ENCODE results near the gene USP48. TPM values are rescaled to one million over a fixed set of nuclear protein-coding genes. Genes with fewer than 3 reads are reported as not detected.
A peak's percentile ranks its signal among the peaks of the same experiment; 100 is the strongest.
"Not testable (repeated sequence)": the region's sequence is repeated elsewhere in the genome, so short reads cannot be mapped to it uniquely, and the experiment has no call there.

Gene USP48
- total RNA-seq, 2 experiments from 2014 or later = 72.1 to 72.4 TPM

DNA sequence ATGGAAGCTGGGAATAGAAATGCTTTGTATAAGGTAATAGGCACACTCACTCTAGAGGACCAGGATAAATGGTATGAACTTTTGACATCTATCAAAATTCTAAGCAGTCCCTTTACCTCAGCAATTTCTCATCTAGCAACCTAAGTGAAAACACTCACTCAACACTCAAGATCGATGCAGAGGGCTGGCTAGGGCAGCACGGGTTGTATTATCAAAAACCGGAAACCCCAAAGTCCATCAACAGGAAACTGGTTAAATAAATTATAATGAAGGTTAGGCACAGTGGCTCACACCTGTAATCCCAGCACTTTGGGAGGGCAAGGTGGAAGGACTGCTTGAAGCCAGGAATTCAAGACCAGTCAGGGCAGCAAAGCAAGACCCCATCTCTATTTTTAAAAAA, 9.4 kb downstream of the USP48 start:
- DNase-seq = peak; percentile 44
- intact Hi-C loops (cut with micrococcal nuclease) = no loop called here
- POLR2A ChIA-PET = interaction anchor here (1.6 kb wide), 1 partner anchor 251 kb away, joined by 3 read pairs; no protein-coding TSS in a partner anchor
- peak; percentile 73 for ATAC-seq
- Mint-ChIP-seq H3K9me3 (no peaks in the 10 kb centered on the region), H3K4me1 (ENCODE audit: low read depth) (peaks cover 40% of the 10 kb centered on the region), H3K27me3 (no peaks in the 10 kb centered on the region), H3K4me3 (no peak overlapping the region), H3K36me3 (ENCODE audit: low read depth) (peaks cover 17% of the 10 kb centered on the region), H3K27ac (no peak overlapping the region)
- no peak for TF ChIP-seq CTCF (IDR thresholded peaks at IDR 0.05)
- CTCF ChIA-PET = no interaction called here

GRCh38 chr1:21771672-21772071, 11.3 kb downstream of the USP48 start:
- H3K4me1 Mint-ChIP-seq (ENCODE audit: low read depth) = peaks cover 36% of the 10 kb centered on the region
- H3K27ac Mint-ChIP-seq; H3K4me3 Mint-ChIP-seq; ATAC-seq; POLR2A ChIA-PET; H3K27me3 Mint-ChIP-seq; intact Hi-C loops (cut with micrococcal nuclease); H3K36me3 Mint-ChIP-seq (ENCODE audit: low read depth); H3K9me3 Mint-ChIP-seq; DNase-seq; CTCF ChIA-PET: not testable (repeated sequence)

DNA sequence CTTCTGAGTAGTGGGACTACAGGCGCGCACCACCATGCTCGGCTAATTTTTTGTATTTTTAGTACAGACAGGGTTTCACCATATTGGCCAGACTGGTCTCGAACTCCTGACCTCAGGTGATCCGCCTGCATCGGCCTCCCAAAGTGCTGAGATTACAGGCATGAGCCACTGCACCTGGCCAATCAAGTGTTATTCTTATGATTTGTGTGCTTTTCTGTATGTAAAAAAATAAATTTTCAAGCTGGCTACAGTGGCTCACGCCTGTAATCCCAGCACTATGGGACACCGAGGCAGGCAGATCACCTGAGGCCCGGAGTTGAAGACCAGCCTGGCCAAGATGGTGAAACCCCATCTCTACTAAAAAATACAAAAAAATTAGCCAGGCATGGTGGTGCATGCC, 12.3 kb downstream of the USP48 start:
- CTCF ChIA-PET; DNase-seq; H3K27ac Mint-ChIP-seq; POLR2A ChIA-PET; H3K9me3 Mint-ChIP-seq; H3K4me3 Mint-ChIP-seq; intact Hi-C loops (cut with micrococcal nuclease); ATAC-seq; H3K36me3 Mint-ChIP-seq (ENCODE audit: low read depth); H3K27me3 Mint-ChIP-seq: not testable (repeated sequence)
- peaks cover 37% of the 10 kb centered on the region for H3K4me1 Mint-ChIP-seq (ENCODE audit: low read depth)

GRCh38 chr1:21770201-21770600, 12.7 kb downstream of the USP48 start:
- no peak overlapping the region for H3K27ac Mint-ChIP-seq
- TF ChIP-seq CTCF (IDR thresholded peaks at IDR 0.05) = no peak
- H3K27me3 Mint-ChIP-seq = no peaks in the 10 kb centered on the region
- H3K4me3 Mint-ChIP-seq = no peak overlapping the region
- ChIA-PET CTCF (no interaction called here), POLR2A (no interaction called here)
- H3K4me1 Mint-ChIP-seq (ENCODE audit: low read depth) = peaks cover 37% of the 10 kb centered on the region
- intact Hi-C loops (cut with micrococcal nuclease) = no loop called here
- H3K9me3 Mint-ChIP-seq = no peaks in the 10 kb centered on the region
- no peak for ATAC-seq
- peaks cover 9% of the 10 kb centered on the region for H3K36me3 Mint-ChIP-seq (ENCODE audit: low read depth)
- no peak for DNase-seq

- POLR2A ChIA-PET = interaction anchor here (1.1 to 1.7 kb wide), 3 partner anchors 13 to 16 kb away, joined by 4 to 5 read pairs (median 4); partner anchors contain the start of gene USP48
- intact Hi-C loops (cut with micrococcal nuclease); CTCF ChIA-PET; H3K27me3 Mint-ChIP-seq; ATAC-seq; H3K9me3 Mint-ChIP-seq; DNase-seq; H3K4me3 Mint-ChIP-seq: not testable (repeated sequence)
- Mint-ChIP-seq H3K27ac (peak overlapping the region; percentile 20), H3K36me3 (ENCODE audit: low read depth) (peaks cover 11% of the 10 kb centered on the region), H3K4me1 (ENCODE audit: low read depth) (peaks cover 48% of the 10 kb centered on the region)
Observed at GRCh38 chr1:21767106-21767505, 15.8 kb downstream of the USP48 start.

- H3K27ac Mint-ChIP-seq = peak overlapping the region; percentile 57
- H3K27me3 Mint-ChIP-seq = no peaks in the 10 kb centered on the region
- DNase-seq (no peak), ATAC-seq (peak; percentile 71)
- H3K4me1 Mint-ChIP-seq (ENCODE audit: low read depth) = peaks cover 54% of the 10 kb centered on the region
- no peak for TF ChIP-seq CTCF (IDR thresholded peaks at IDR 0.05)
- peaks cover 10% of the 10 kb centered on the region for H3K36me3 Mint-ChIP-seq (ENCODE audit: low read depth)
- H3K4me3 Mint-ChIP-seq = no peak overlapping the region
- ChIA-PET POLR2A (interaction anchor here (0.6 to 1.7 kb wide), 2 partner anchors 12 to 16 kb away, joined by 4 to 5 read pairs; partner anchors contain the start of gene USP48), CTCF (no interaction called here)
- intact Hi-C loops (cut with micrococcal nuclease) = no loop called here
- no peaks in the 10 kb centered on the region for H3K9me3 Mint-ChIP-seq
Observed at GRCh38 chr1:21766210-21766609, 16.7 kb downstream of the USP48 start.
